HL-60 (cell line): Measurements from ENCODE around the gene STX1A.

Experiments
- POLR2AphosphoS5 ChIP-seq: IDR thresholded peaks from 2 replicates; pipeline ENCODE4 v1.6.1; 2012; ENCODE audit warnings: low read depth
- TF ChIP-seq, protein P1 (sequence below): IDR thresholded peaks from one replicate; pipeline ENCODE4 v1.5.1; 2011; ENCODE audit warnings: low read length, control low read depth, inconsistent platforms; ENCODE audit not compliant: insufficient read depth
- TF ChIP-seq, protein P2 (sequence below): IDR thresholded peaks from 2 replicates; pipeline ENCODE4 v1.6.1; 2012; ENCODE audit warnings: low read depth; ENCODE audit not compliant: insufficient replicate concordance

- TF ChIP-seq, protein P1, sequence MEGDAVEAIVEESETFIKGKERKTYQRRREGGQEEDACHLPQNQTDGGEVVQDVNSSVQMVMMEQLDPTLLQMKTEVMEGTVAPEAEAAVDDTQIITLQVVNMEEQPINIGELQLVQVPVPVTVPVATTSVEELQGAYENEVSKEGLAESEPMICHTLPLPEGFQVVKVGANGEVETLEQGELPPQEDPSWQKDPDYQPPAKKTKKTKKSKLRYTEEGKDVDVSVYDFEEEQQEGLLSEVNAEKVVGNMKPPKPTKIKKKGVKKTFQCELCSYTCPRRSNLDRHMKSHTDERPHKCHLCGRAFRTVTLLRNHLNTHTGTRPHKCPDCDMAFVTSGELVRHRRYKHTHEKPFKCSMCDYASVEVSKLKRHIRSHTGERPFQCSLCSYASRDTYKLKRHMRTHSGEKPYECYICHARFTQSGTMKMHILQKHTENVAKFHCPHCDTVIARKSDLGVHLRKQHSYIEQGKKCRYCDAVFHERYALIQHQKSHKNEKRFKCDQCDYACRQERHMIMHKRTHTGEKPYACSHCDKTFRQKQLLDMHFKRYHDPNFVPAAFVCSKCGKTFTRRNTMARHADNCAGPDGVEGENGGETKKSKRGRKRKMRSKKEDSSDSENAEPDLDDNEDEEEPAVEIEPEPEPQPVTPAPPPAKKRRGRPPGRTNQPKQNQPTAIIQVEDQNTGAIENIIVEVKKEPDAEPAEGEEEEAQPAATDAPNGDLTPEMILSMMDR: no peak
- peak; percentile 88 for TF ChIP-seq POLR2AphosphoS5
- TF ChIP-seq, protein P2, sequence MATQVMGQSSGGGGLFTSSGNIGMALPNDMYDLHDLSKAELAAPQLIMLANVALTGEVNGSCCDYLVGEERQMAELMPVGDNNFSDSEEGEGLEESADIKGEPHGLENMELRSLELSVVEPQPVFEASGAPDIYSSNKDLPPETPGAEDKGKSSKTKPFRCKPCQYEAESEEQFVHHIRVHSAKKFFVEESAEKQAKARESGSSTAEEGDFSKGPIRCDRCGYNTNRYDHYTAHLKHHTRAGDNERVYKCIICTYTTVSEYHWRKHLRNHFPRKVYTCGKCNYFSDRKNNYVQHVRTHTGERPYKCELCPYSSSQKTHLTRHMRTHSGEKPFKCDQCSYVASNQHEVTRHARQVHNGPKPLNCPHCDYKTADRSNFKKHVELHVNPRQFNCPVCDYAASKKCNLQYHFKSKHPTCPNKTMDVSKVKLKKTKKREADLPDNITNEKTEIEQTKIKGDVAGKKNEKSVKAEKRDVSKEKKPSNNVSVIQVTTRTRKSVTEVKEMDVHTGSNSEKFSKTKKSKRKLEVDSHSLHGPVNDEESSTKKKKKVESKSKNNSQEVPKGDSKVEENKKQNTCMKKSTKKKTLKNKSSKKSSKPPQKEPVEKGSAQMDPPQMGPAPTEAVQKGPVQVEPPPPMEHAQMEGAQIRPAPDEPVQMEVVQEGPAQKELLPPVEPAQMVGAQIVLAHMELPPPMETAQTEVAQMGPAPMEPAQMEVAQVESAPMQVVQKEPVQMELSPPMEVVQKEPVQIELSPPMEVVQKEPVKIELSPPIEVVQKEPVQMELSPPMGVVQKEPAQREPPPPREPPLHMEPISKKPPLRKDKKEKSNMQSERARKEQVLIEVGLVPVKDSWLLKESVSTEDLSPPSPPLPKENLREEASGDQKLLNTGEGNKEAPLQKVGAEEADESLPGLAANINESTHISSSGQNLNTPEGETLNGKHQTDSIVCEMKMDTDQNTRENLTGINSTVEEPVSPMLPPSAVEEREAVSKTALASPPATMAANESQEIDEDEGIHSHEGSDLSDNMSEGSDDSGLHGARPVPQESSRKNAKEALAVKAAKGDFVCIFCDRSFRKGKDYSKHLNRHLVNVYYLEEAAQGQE: no peak
Observed at GRCh38 chr7:73683056-73683787, 36.2 kb downstream of the STX1A start, which contains the start of the genes BUD23 and DNAJC30.
